Keratinocyte (primary cell): ENCODE results near the gene ROR1. TPM values are rescaled to one million over a fixed set of nuclear protein-coding genes. Genes with fewer than 3 reads are reported as not detected.

Source experiments
- DNase-seq: peaks from one replicate; pipeline ENCODE4 v3.0.0-alpha.2; 2011; ENCODE audit warnings: low read depth, missing footprints, low spot score
- FAIRE-seq: peaks from 2 replicates; lab custom pipeline; 2011; peaks lifted over from hg19 to GRCh38; lab: Jason Lieb, UNC
- H2AFZ ChIP-seq: 2 replicates; pipeline ENCODE4 v1.6.0; 2012; ENCODE audit warnings: low read length, control low read depth, inconsistent platforms; ENCODE audit not compliant: control insufficient read depth
- H3K27ac ChIP-seq: 2 replicates; pipeline ENCODE4 v1.5.1; 2011; ENCODE audit warnings: low read length; ENCODE audit not compliant: control insufficient read depth, insufficient read depth
- H3K27me3 ChIP-seq: 3 replicates; pipeline ENCODE4 v1.6.0; 2011; ENCODE audit warnings: low read length; ENCODE audit not compliant: control insufficient read depth, insufficient read depth; ENCODE audit errors: extremely low read depth
- H3K36me3 ChIP-seq, 2 experiments: 2 replicates in 1 of 2; 3 replicates in 1 of 2; pipeline ENCODE4 v1.5.1; 2011; ENCODE audit warnings: low read length in 2 of 2, mild to moderate bottlenecking in 1 of 2; ENCODE audit not compliant: control insufficient read depth in 2 of 2, insufficient read depth in 2 of 2; ENCODE audit errors: extremely low read depth in 1 of 2
- H3K4me1 ChIP-seq: 3 replicates; pipeline ENCODE4 v1.5.1; 2011; ENCODE audit warnings: low read length; ENCODE audit not compliant: control insufficient read depth, insufficient read depth; ENCODE audit errors: extremely low read depth
- H3K4me2 ChIP-seq: 3 replicates; pipeline ENCODE4 v1.6.0; 2011; ENCODE audit warnings: low read depth, low read length; ENCODE audit not compliant: control insufficient read depth, insufficient read depth; ENCODE audit errors: extremely low read depth
- H3K4me3 ChIP-seq, 3 experiments: fragments of 200-600 bp in 1 of 3; sonication (generic) in 1 of 3; 2 replicates in 2 of 3; 3 replicates in 1 of 3; pipeline ENCODE4 v1.5.1; 2011 to 2016; ENCODE audit warnings: low read length in 3 of 3, mild to moderate bottlenecking in 3 of 3, control low read depth in 2 of 3, inconsistent platforms in 1 of 3, low read depth in 1 of 3, mixed read lengths in 1 of 3, mixed run types in 1 of 3, moderate library complexity in 1 of 3; ENCODE audit not compliant: control insufficient read depth in 2 of 3, insufficient read depth in 2 of 3; ENCODE audit errors: extremely low read depth in 1 of 3
- H3K79me2 ChIP-seq: 2 replicates; pipeline ENCODE4 v1.6.0; 2012; ENCODE audit warnings: low read length; ENCODE audit not compliant: control insufficient read depth, insufficient read depth
- H3K9ac ChIP-seq: 3 replicates; pipeline ENCODE4 v1.6.0; 2011; ENCODE audit warnings: low read length; ENCODE audit not compliant: control insufficient read depth, insufficient read depth; ENCODE audit errors: extremely low read depth
- H3K9me1 ChIP-seq: 3 replicates; pipeline ENCODE4 v1.6.0; 2011; ENCODE audit warnings: low read length; ENCODE audit not compliant: control insufficient read depth, insufficient read depth; ENCODE audit errors: extremely low read depth
- H3K9me3 ChIP-seq: 2 replicates; pipeline ENCODE4 v1.5.1; 2012; ENCODE audit warnings: low read depth, low read length; ENCODE audit not compliant: control insufficient read depth
- H4K20me1 ChIP-seq: 3 replicates; pipeline ENCODE4 v1.6.0; 2011; ENCODE audit warnings: low read length; ENCODE audit not compliant: control insufficient read depth, insufficient read depth; ENCODE audit errors: extremely low read depth
- EZH2 ChIP-seq: IDR thresholded peaks from one replicate; pipeline ENCODE4 v1.6.1; 2012; ENCODE audit warnings: inconsistent platforms, mild to moderate bottlenecking, low read length, moderate library complexity
- dilution Hi-C: fragments of 300-500 bp; cut with MboI; formaldehyde crosslinking; loops from one replicate; pipeline ENCODE4 v1.7.0; 2020; ENCODE audit warnings: low sequenced_read_pairs; ENCODE audit not compliant: extremely low pct_ligation_motif_present
- polyA plus RNA-seq, 5 experiments: library from polyadenylated mRNA; depleted of rRNA in 3 of 5; stranded (reverse) in 3 of 5; stranded (forward) in 1 of 5; unstranded in 1 of 5; fragments of >200 nt; gene quantifications; 1 replicate in 1 of 5; 2 replicates in 3 of 5; 3 replicates in 1 of 5; pipeline versions ENCODE4 v1.2.1 to v1.2.3, GENCODE V29; 2011 to 2012; ENCODE audit warnings: missing spikeins in 2 of 5, low read depth in 1 of 5, low replicate concordance in 1 of 5
- TF ChIP-seq, protein P1 (sequence below), 3 experiments: IDR thresholded peaks in 1 of 3; conservative IDR thresholded peaks in 1 of 3; optimal IDR thresholded peaks in 1 of 3; 2 replicates in 2 of 3; 3 replicates in 1 of 3; pipeline versions ENCODE3 to v1.5.1; 2011; ENCODE audit warnings: low read length in 3 of 3, mild to moderate bottlenecking in 3 of 3, moderate library complexity in 2 of 3, control low read depth in 1 of 3, inconsistent platforms in 1 of 3; ENCODE audit not compliant: insufficient read depth in 2 of 3; ENCODE audit errors: extremely low read depth in 1 of 3

Gene ROR1
- polyA plus RNA-seq, 1 donor (not counting 4 experiments of a cell fraction or from before 2014, with no cell fraction given), result 9.2 TPM

DNA sequence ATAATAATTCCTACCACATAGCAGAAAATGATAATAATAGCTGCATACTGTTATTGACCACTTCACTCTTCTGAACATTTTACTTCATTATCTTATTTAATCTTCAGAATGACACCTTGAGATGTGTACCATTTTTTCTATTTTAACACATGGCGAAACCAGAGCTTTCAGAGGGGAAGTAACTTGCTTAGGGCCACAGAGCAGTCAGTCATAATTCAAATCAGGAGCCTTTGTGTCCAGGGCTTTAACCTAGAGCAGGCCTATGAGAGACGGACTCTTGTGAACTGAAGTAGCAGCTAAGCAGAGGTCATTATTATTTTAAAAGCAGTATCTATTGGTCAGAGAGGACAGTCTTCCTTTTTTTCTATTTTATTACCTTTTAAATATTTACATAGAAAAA is 114.0 kb downstream of the ROR1 start:
- no peak overlapping the region for H2AFZ ChIP-seq
- H3K4me2 ChIP-seq, result no peak overlapping the region
- no peaks in the 10 kb centered on the region for H3K27me3 ChIP-seq
- no peaks in the 10 kb centered on the region for H3K9me3 ChIP-seq
- no peak overlapping the region for H3K27ac ChIP-seq
- H3K36me3 ChIP-seq, result no peaks in the 10 kb centered on the region
- no peaks in the 10 kb centered on the region for H3K79me2 ChIP-seq
- FAIRE-seq (no peak), DNase-seq (no peak)
- no peaks in the 10 kb centered on the region for H3K9me1 ChIP-seq
- TF ChIP-seq, protein P1, sequence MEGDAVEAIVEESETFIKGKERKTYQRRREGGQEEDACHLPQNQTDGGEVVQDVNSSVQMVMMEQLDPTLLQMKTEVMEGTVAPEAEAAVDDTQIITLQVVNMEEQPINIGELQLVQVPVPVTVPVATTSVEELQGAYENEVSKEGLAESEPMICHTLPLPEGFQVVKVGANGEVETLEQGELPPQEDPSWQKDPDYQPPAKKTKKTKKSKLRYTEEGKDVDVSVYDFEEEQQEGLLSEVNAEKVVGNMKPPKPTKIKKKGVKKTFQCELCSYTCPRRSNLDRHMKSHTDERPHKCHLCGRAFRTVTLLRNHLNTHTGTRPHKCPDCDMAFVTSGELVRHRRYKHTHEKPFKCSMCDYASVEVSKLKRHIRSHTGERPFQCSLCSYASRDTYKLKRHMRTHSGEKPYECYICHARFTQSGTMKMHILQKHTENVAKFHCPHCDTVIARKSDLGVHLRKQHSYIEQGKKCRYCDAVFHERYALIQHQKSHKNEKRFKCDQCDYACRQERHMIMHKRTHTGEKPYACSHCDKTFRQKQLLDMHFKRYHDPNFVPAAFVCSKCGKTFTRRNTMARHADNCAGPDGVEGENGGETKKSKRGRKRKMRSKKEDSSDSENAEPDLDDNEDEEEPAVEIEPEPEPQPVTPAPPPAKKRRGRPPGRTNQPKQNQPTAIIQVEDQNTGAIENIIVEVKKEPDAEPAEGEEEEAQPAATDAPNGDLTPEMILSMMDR (optimal IDR thresholded peaks at IDR 0.05 in 1 of 3, IDR thresholded peaks at IDR 0.05 in 1 of 3, conservative IDR thresholded peaks at IDR 0.05 in 1 of 3; ENCODE audit: extremely low read depth in 1 of 3, insufficient read depth in 2 of 3, low read length in 3 of 3), result no peak
- TF ChIP-seq EZH2, result no peak
- H4K20me1 ChIP-seq, result no peaks in the 10 kb centered on the region
- dilution Hi-C loops, result no loop called here
- no peak overlapping the region for H3K9ac ChIP-seq
- H3K4me1 ChIP-seq, result no peaks in the 10 kb centered on the region
- H3K4me3 ChIP-seq, result no peak overlapping the region

DNA sequence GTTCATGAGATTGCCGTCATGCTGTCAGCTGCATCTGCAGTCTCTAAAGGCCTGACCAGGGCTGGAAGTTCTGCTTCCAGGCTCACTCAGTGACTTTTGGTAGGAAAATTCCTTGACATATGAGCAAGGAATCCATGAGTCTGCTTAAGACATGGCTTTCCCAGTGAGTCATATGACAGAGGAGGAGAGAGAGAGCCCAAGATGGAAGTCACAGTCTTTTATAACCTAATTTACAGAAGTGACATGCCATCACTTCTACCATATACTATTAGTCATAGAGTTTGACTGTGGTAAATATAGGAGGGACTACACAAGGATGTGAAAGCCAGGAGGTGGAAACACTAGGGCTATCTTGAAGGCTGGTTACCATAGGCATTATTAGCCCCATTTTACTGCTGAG is 115.2 kb downstream of the ROR1 start:
- dilution Hi-C loops, result no loop called here
- Histone ChIP-seq H4K20me1 (no peaks in the 10 kb centered on the region), H2AFZ (no peak overlapping the region), H3K9me3 (no peaks in the 10 kb centered on the region), H3K4me1 (peaks cover 5% of the 10 kb centered on the region), H3K9ac (no peak overlapping the region), H3K4me3 (no peak overlapping the region), H3K36me3 (no peaks in the 10 kb centered on the region), H3K27me3 (no peaks in the 10 kb centered on the region), H3K4me2 (no peak overlapping the region), H3K9me1 (no peaks in the 10 kb centered on the region), H3K79me2 (no peaks in the 10 kb centered on the region), H3K27ac (no peak overlapping the region)
- DNase-seq (no peak), FAIRE-seq (peak; percentile 46)
- TF ChIP-seq EZH2, result no peak

DNA sequence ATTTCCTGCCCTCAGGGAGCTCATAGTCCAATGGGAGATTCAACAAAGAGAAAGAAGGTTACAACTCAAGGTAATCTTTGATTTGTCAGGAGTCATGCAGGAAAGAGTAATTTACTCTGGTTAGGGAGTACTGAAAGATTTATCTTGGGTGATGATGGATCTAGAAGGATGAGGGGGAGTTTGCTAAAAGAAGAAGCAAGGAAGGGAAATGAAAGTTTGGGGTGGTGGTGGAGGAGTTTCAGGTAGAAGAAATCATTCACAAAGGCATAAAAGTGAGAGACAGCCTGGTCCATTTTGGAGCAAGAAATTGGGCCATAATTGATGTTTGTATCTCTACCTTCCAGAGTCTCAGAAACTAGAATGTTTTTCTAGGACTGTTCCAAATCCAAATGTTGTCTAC is 116.7 kb downstream of the ROR1 start:
- no peaks in the 10 kb centered on the region for H3K9me1 ChIP-seq
- no peak overlapping the region for H3K9ac ChIP-seq
- no peak overlapping the region for H3K27ac ChIP-seq
- H2AFZ ChIP-seq, result no peak overlapping the region
- H3K4me2 ChIP-seq, result no peak overlapping the region
- DNase-seq (no peak), FAIRE-seq (no peak)
- TF ChIP-seq, protein P1 (optimal IDR thresholded peaks at IDR 0.05 in 1 of 3, IDR thresholded peaks at IDR 0.05 in 1 of 3, conservative IDR thresholded peaks at IDR 0.05 in 1 of 3; ENCODE audit: extremely low read depth in 1 of 3, insufficient read depth in 2 of 3, low read length in 3 of 3), result no peak
- no peak for TF ChIP-seq EZH2
- no peaks in the 10 kb centered on the region for H3K79me2 ChIP-seq
- H3K36me3 ChIP-seq, result no peaks in the 10 kb centered on the region
- H3K4me1 ChIP-seq, result peaks cover 6% of the 10 kb centered on the region
- no peaks in the 10 kb centered on the region for H4K20me1 ChIP-seq
- H3K9me3 ChIP-seq, result no peaks in the 10 kb centered on the region
- dilution Hi-C loops, result no loop called here
- H3K27me3 ChIP-seq, result no peaks in the 10 kb centered on the region
- H3K4me3 ChIP-seq, result no peak overlapping the region
